ENCODE data around the gene TOMM5.

The TOMM5 gene

GRCh38 chr9:37611961-37612360 is 19.6 kb upstream of the TOMM5 start:
- TF ChIP-seq REST (IDR thresholded peaks at IDR 0.05; ENCODE audit: low read depth): no peak
- no peak for TF ChIP-seq CREB1 (IDR thresholded peaks at IDR 0.05; ENCODE audit: low read depth)
- no peak for TF ChIP-seq NFIC (IDR thresholded peaks at IDR 0.05)
- no peak for TF ChIP-seq TCF12 (IDR thresholded peaks at IDR 0.05; ENCODE audit: low read depth)
- no peak for TF ChIP-seq MAX (IDR thresholded peaks at IDR 0.05)
- no peak for TF ChIP-seq EGR1 (IDR thresholded peaks at IDR 0.05)
- no peak for TF ChIP-seq TEAD4 (IDR thresholded peaks at IDR 0.05)
- no peak for TF ChIP-seq TAF1 (IDR thresholded peaks at IDR 0.05; ENCODE audit: low read depth)
- no peak for TF ChIP-seq YY1 (IDR thresholded peaks at IDR 0.05; ENCODE audit: low read depth)
- no peak for TF ChIP-seq ZBTB7A (IDR thresholded peaks at IDR 0.05; ENCODE audit: low read depth)
- TF ChIP-seq CEBPB (IDR thresholded peaks at IDR 0.05): no peak
- no peak for TF ChIP-seq FOXM1 (IDR thresholded peaks at IDR 0.05; ENCODE audit: borderline replicate concordance, low read depth)
- TF ChIP-seq RAD21 (IDR thresholded peaks at IDR 0.05; ENCODE audit: low read depth): no peak
- TF ChIP-seq EP300 (IDR thresholded peaks at IDR 0.05; ENCODE audit: borderline replicate concordance): no peak
- no peak for TF ChIP-seq USF1 (IDR thresholded peaks at IDR 0.05)

- TF ChIP-seq CREB1 (IDR thresholded peaks at IDR 0.05; ENCODE audit: low read depth) (no peak), NFIC (IDR thresholded peaks at IDR 0.05) (no peak), EGR1 (IDR thresholded peaks at IDR 0.05) (no peak), TCF12 (IDR thresholded peaks at IDR 0.05; ENCODE audit: low read depth) (no peak)
Observed at GRCh38 chr9:37611014-37611413, 18.6 kb upstream of the TOMM5 start.

GRCh38 chr9:37609735-37610397 is 17.5 kb upstream of the TOMM5 start:
- no peak for TF ChIP-seq RAD21 (IDR thresholded peaks at IDR 0.05; ENCODE audit: low read depth)
- no peak for TF ChIP-seq YY1 (IDR thresholded peaks at IDR 0.05; ENCODE audit: low read depth)
- TF ChIP-seq EGR1 (IDR thresholded peaks at IDR 0.05): no peak
- TF ChIP-seq CEBPB (IDR thresholded peaks at IDR 0.05): no peak
- no peak for TF ChIP-seq USF1 (IDR thresholded peaks at IDR 0.05)
- TF ChIP-seq NFIC (IDR thresholded peaks at IDR 0.05): no peak
- TF ChIP-seq ZBTB7A (IDR thresholded peaks at IDR 0.05; ENCODE audit: low read depth): no peak
- no peak for TF ChIP-seq MAX (IDR thresholded peaks at IDR 0.05)
- no peak for TF ChIP-seq TEAD4 (IDR thresholded peaks at IDR 0.05)
- no peak for TF ChIP-seq CREB1 (IDR thresholded peaks at IDR 0.05; ENCODE audit: low read depth)
- TF ChIP-seq FOXM1 (IDR thresholded peaks at IDR 0.05; ENCODE audit: borderline replicate concordance, low read depth): no peak
- no peak for TF ChIP-seq EP300 (IDR thresholded peaks at IDR 0.05; ENCODE audit: borderline replicate concordance)
- no peak for TF ChIP-seq TCF12 (IDR thresholded peaks at IDR 0.05; ENCODE audit: low read depth)

- no peak for TF ChIP-seq EP300 (IDR thresholded peaks at IDR 0.05; ENCODE audit: borderline replicate concordance)
- no peak for TF ChIP-seq NFIC (IDR thresholded peaks at IDR 0.05)
- no peak for TF ChIP-seq EGR1 (IDR thresholded peaks at IDR 0.05)
Observed at GRCh38 chr9:37608250-37608649, 15.9 kb upstream of the TOMM5 start.

- TF ChIP-seq EGR1 (IDR thresholded peaks at IDR 0.05): no peak
- no peak for TF ChIP-seq USF1 (IDR thresholded peaks at IDR 0.05)
- no peak for TF ChIP-seq TAF1 (IDR thresholded peaks at IDR 0.05; ENCODE audit: low read depth)
- no peak for TF ChIP-seq RAD21 (IDR thresholded peaks at IDR 0.05; ENCODE audit: low read depth)
- no peak for TF ChIP-seq CREB1 (IDR thresholded peaks at IDR 0.05; ENCODE audit: low read depth)
- no peak for TF ChIP-seq REST (IDR thresholded peaks at IDR 0.05; ENCODE audit: low read depth)
- TF ChIP-seq NFIC (IDR thresholded peaks at IDR 0.05): no peak
- no peak for TF ChIP-seq TEAD4 (IDR thresholded peaks at IDR 0.05)
- no peak for TF ChIP-seq ZBTB7A (IDR thresholded peaks at IDR 0.05; ENCODE audit: low read depth)
- TF ChIP-seq FOXM1 (IDR thresholded peaks at IDR 0.05; ENCODE audit: borderline replicate concordance, low read depth): no peak
- no peak for TF ChIP-seq TCF12 (IDR thresholded peaks at IDR 0.05; ENCODE audit: low read depth)
- no peak for TF ChIP-seq MAX (IDR thresholded peaks at IDR 0.05)
- no peak for TF ChIP-seq EP300 (IDR thresholded peaks at IDR 0.05; ENCODE audit: borderline replicate concordance)
Observed at GRCh38 chr9:37604296-37604695, 11.9 kb upstream of the TOMM5 start.

All from Ishikawa (cell line).